HFF-Myc (cell line): ENCODE data around the gene COMMD1.
"Not testable (repeated sequence)": the region's sequence is repeated elsewhere in the genome, so short reads cannot be mapped to it uniquely, and the experiment has no call there.

ENCODE experiments used
- DNase-seq: peaks from one replicate; pipeline ENCODE4 v3.0.0-alpha.2; 2011; ENCODE audit warnings: low read depth; ENCODE audit errors: extremely low read depth
- H3K4me3 ChIP-seq: replicated peaks from 2 replicates; pipeline ENCODE4 v1.5.1; 2011; ENCODE audit warnings: low read depth, mild to moderate bottlenecking, control low read depth, low read length
- TF ChIP-seq, protein P1 (sequence below): IDR thresholded peaks from 2 replicates; pipeline ENCODE4 v1.5.1; 2012; ENCODE audit warnings: mild to moderate bottlenecking, low read depth, low read length, control low read depth; ENCODE audit errors: missing control alignments

The COMMD1 gene

DNA sequence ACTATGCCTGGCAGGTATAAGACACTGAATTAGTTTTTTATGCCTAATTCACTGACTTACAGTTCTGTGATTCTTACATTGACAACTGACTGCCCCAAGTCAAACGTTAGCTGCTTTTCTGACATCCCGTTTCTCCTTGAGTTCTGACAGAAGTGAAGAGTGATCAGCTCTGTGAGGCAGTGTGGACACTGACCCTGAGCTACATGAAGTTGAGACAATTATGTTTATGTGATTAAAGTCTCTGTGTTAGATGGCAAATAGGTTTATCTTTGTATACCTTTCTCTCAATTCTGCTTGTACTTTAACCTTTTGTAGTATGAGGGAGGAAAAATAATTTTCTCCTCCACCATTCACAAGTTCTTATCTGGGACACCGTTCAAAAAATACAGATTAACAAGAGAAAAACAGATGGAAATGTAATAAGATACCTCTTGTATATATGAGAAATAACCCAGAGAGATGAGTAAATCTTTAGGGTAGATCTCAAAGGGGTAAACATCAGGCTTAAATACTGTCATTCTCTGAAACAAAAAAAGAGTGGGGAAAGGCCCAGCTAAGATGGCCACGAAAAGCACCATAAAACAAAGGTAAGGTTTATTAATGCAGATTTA lies 205.0 kb downstream of the COMMD1 start:
- H3K4me3 ChIP-seq, result no peak overlapping the region
- DNase-seq, result no peak
- TF ChIP-seq, protein P1, sequence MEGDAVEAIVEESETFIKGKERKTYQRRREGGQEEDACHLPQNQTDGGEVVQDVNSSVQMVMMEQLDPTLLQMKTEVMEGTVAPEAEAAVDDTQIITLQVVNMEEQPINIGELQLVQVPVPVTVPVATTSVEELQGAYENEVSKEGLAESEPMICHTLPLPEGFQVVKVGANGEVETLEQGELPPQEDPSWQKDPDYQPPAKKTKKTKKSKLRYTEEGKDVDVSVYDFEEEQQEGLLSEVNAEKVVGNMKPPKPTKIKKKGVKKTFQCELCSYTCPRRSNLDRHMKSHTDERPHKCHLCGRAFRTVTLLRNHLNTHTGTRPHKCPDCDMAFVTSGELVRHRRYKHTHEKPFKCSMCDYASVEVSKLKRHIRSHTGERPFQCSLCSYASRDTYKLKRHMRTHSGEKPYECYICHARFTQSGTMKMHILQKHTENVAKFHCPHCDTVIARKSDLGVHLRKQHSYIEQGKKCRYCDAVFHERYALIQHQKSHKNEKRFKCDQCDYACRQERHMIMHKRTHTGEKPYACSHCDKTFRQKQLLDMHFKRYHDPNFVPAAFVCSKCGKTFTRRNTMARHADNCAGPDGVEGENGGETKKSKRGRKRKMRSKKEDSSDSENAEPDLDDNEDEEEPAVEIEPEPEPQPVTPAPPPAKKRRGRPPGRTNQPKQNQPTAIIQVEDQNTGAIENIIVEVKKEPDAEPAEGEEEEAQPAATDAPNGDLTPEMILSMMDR, result no peak

- DNase-seq, result no peak
- TF ChIP-seq, protein P1, result no peak
- no peak overlapping the region for H3K4me3 ChIP-seq
These were observed 206.7 kb downstream of the COMMD1 start for GRCh38 chr2:62112179-62112578.

- TF ChIP-seq, protein P1, result no peak
- DNase-seq, result no peak
- H3K4me3 ChIP-seq, result no peak overlapping the region
These were observed 209.1 kb downstream of the COMMD1 start for GRCh38 chr2:62114564-62114963.

GRCh38 chr2:62116983-62117382 lies 211.5 kb downstream of the COMMD1 start:
- TF ChIP-seq, protein P1, result no peak
- no peak overlapping the region for H3K4me3 ChIP-seq
- DNase-seq, result no peak

GRCh38 chr2:62118160-62118559 lies 212.7 kb downstream of the COMMD1 start:
- TF ChIP-seq, protein P1, result no peak
- H3K4me3 ChIP-seq, result no peak overlapping the region
- no peak for DNase-seq

DNA sequence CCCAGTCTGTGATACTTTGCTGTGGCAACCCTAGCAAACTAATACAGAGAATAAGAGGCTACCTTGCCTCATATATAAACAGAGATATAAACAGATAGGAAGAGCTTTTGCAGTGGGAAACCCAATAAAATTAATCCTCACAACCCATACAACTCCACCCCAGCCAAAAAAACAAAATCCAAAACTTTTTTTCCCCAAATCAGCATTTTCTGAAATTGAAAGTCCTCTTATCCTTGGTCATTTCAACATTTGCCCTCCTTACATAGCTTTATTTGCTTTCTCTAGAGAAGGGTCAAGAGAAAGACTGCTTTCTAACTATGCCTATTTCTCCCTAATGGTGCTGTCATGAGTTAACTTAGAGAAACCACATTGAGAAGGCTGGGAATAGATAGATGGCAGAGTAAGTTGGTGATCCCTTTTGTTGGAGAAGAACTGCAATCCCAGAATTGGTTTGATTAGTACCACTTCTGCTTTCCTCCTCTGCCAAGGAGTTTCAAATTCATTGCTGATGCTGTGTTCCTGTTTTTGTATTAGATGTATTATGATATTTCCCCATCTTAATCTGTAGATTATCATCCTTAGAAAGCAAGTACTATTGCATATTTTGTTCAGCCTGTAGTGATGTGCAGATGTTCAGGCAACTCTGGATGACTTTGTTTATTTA lies 214.0 kb downstream of the COMMD1 start:
- H3K4me3 ChIP-seq, result no peak overlapping the region
- TF ChIP-seq, protein P1, result no peak
- no peak for DNase-seq

DNA sequence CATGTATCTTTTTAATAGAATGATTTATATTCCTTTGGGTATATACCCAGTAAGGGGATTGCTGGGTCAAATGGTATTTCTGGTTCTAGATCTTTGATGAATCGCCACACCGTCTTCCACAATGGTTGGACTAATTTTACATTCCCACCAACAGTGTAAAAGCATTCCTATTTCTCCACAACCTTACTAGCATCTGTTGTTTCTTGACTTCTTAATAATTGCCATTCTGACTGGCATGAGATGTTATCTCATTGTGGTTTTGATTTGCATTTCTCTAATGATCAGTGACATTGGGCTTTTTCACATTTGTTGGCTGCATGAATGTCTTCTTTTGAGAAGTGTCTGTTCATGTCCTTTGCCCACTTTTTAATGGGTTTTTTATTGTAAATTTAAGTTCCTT lies 220.8 kb downstream of the COMMD1 start:
- not testable (repeated sequence) for H3K4me3 ChIP-seq, DNase-seq
